ENCODE data around the gene IPMK.

DNA sequence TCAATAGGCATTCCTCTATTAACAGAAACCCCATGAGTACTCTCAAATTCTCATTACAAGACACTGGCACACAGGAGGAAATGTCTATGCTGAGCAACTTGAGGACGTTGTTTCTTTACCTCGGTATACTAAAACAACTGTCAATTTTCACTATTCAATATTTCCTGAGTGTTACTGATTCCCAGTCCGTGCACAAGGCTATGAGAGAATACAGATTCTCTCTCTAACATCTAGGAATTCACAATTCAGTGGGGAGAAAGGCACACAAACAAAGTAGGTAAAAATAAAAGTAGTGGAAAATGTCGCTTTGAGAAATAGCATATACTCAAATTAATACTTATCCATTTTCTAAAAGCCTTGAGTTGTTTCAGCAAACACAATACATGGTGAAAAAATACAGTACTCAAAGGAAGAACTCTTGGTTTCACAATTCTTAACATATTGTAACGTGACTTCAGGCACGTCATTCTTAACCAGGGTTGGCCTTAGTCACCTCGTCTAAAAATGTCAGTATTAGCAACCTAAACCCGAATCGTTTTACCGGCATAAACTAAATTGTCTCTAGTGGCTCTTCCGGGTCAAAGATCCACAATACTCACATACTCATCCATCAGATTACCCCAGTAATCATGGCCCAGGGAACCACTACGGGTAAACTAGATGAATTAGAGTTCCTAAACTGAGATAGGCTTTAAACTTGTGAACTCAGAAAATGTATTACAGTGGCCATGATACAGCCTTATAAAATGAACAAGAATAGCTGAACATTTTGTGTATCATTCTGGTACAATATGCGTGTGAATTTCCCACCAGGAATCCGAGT is 1.5 kb downstream of the IPMK start:
- no peak for TF ChIP-seq ZFP3 (CRISPR knock-in tag; IDR thresholded peaks at IDR 0.05)
- TF ChIP-seq OSR1 (CRISPR knock-in tag; IDR thresholded peaks at IDR 0.05) = no peak
- no peak for TF ChIP-seq RARB (CRISPR knock-in tag; IDR thresholded peaks at IDR 0.05)
- TF ChIP-seq ARNTL (CRISPR knock-in tag; IDR thresholded peaks at IDR 0.05; ENCODE audit: borderline replicate concordance, low read depth) = no peak
- TF ChIP-seq BACH2 (CRISPR knock-in tag; IDR thresholded peaks at IDR 0.05; ENCODE audit: borderline replicate concordance) = no peak
- TF ChIP-seq ZNF565 (CRISPR knock-in tag; conservative IDR thresholded peaks at IDR 0.05; ENCODE audit: low read depth) = no peak
